SU-DHL-6 (cell line): ENCODE measurements around the gene DYNLT3.

Source experiments
- EZH2phosphoT487 ChIP-seq: fragments of 200-600 bp; sonication (generic), shearing (Covaris generic); conservative IDR thresholded peaks from 2 replicates; pipeline ENCODE4 v1.6.1; 2018; ENCODE audit warnings: mild to moderate bottlenecking, antibody characterized with exemption, low read length, moderate library complexity, mixed read lengths
- TF ChIP-seq, protein P1 (sequence below): fragments of 200-600 bp; sonication (generic); IDR thresholded peaks from one replicate; pipeline ENCODE4 v1.5.1; 2017; ENCODE audit warnings: antibody characterized with exemption, mild to moderate bottlenecking, low read length, moderate library complexity; ENCODE audit not compliant: insufficient read depth, poor library complexity, severe bottlenecking

DNA sequence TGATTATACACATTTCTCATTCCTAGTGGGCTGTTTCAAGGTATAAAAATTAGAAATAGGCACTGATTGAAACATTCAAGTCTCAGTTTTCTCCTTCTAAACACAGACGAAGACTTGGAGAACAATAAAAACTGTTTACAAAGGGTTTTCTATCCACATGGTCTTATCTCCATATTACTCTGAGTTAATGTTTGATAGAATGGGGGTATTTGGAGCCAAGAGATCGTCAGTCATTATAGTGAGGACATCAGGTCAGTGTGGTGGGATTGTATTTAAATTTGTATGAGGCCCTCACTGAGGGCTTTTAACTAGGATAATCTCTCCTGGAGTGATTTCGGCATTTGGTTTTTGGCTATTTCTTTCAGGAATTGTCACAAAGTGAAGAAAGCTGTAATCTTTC lies 16.4 kb upstream of the DYNLT3 start:
- TF ChIP-seq, protein P1, sequence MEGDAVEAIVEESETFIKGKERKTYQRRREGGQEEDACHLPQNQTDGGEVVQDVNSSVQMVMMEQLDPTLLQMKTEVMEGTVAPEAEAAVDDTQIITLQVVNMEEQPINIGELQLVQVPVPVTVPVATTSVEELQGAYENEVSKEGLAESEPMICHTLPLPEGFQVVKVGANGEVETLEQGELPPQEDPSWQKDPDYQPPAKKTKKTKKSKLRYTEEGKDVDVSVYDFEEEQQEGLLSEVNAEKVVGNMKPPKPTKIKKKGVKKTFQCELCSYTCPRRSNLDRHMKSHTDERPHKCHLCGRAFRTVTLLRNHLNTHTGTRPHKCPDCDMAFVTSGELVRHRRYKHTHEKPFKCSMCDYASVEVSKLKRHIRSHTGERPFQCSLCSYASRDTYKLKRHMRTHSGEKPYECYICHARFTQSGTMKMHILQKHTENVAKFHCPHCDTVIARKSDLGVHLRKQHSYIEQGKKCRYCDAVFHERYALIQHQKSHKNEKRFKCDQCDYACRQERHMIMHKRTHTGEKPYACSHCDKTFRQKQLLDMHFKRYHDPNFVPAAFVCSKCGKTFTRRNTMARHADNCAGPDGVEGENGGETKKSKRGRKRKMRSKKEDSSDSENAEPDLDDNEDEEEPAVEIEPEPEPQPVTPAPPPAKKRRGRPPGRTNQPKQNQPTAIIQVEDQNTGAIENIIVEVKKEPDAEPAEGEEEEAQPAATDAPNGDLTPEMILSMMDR: no peak
- TF ChIP-seq EZH2phosphoT487: no peak
